K562 (cell line): Measurements from ENCODE around the gene PSMD8. TPM values are rescaled to one million over a fixed set of nuclear protein-coding genes. Genes with fewer than 3 reads are reported as not detected.

ENCODE experiments used
- ATF1 ChIP-seq, 2 experiments: fragments of 450-650 bp in 1 of 2; IDR thresholded peaks; 2 replicates each; pipeline ENCODE4 v1.6.1; 2016; ENCODE audit warnings: missing compliant biosample characterization in 1 of 2, missing genetic modification characterization in 1 of 2
- ETS2 ChIP-seq: IDR thresholded peaks from 2 replicates; pipeline ENCODE4 v1.6.1; 2016; ENCODE audit warnings: borderline replicate concordance, missing genetic modification characterization, mild to moderate bottlenecking, moderate library complexity, missing compliant biosample characterization; ENCODE audit not compliant: poor library complexity, severe bottlenecking
- FOXK2 ChIP-seq, 2 experiments: fragments of 450-650 bp; IDR thresholded peaks in 1 of 2; conservative IDR thresholded peaks in 1 of 2; 2 replicates each; pipeline ENCODE4 v1.6.1; 2016; ENCODE audit warnings: low read depth in 2 of 2, mild to moderate bottlenecking in 1 of 2
- PHF21A ChIP-seq: fragments of 450-650 bp; IDR thresholded peaks from 2 replicates; pipeline ENCODE4 v1.6.1; 2017; ENCODE audit warnings: low read depth, borderline replicate concordance
- PHF8 ChIP-seq: fragments of 200-600 bp; sonication (generic); IDR thresholded peaks from 2 replicates; pipeline ENCODE4 v1.6.1; 2012; ENCODE audit warnings: mixed run types, mild to moderate bottlenecking, inconsistent platforms, low read length, moderate library complexity, borderline replicate concordance
- RAD21 ChIP-seq, 2 experiments: fragments of 250-450 bp in 1 of 2; fragments of 450-650 bp in 1 of 2; sonication (Bioruptor Pico) in 1 of 2; formaldehyde crosslinking in 1 of 2; IDR thresholded peaks in 1 of 2; conservative IDR thresholded peaks in 1 of 2; 2 replicates each; pipeline versions ENCODE4 v1.4.0 to v1.8.0; 2020 to 2022; ENCODE audit warnings: mild to moderate bottlenecking in 2 of 2, moderate library complexity in 1 of 2
- RCOR1 ChIP-seq, 2 experiments: IDR thresholded peaks; 2 replicates each; pipeline ENCODE4 v1.6.1; 2012; ENCODE audit warnings: low read depth in 2 of 2, low read length in 2 of 2, borderline replicate concordance in 1 of 2, improper control_type of control experiment in 1 of 2
- TEAD4 ChIP-seq, 2 experiments: sonication (generic) in 1 of 2; formaldehyde crosslinking in 1 of 2; IDR thresholded peaks; 2 replicates each; pipeline versions ENCODE4 v1.6.1 to v1.8.0; 2012 to 2022; ENCODE audit warnings: borderline replicate concordance in 1 of 2, inconsistent platforms in 1 of 2, low read length in 1 of 2, mild to moderate bottlenecking in 1 of 2, missing genetic modification reagents in 1 of 2
- ZBTB12 ChIP-seq: fragments of 250-450 bp; sonication (Bioruptor Pico); IDR thresholded peaks from 2 replicates; pipeline ENCODE4 v1.4.0; 2020
- ZFX ChIP-seq: sonication (generic); formaldehyde crosslinking; IDR thresholded peaks from 2 replicates; pipeline ENCODE4 v1.8.0; 2022; ENCODE audit warnings: mild to moderate bottlenecking, missing genetic modification reagents, moderate library complexity
- ZNF780A ChIP-seq: fragments of 250-450 bp; sonication (Bioruptor Pico); IDR thresholded peaks from 2 replicates; pipeline ENCODE4 v1.5.0; 2021; ENCODE audit warnings: mild to moderate bottlenecking
- polyA plus RNA-seq, 8 experiments: library from polyadenylated mRNA; depleted of rRNA in 4 of 8; stranded (reverse) in 5 of 8; unstranded in 3 of 8; fragments of >200 nt; fragmentation: Nextera tagmentation in 2 of 8; fragmentation: Illumina TruSeq in 1 of 8; extraction: Ambion mirVana in 2 of 8; extraction: Trizol in 1 of 8; gene quantifications; 2 replicates each; pipeline versions ENCODE4 v1.2.1 to v1.2.3, GENCODE V29; 2011 to 2014; ENCODE audit warnings: inconsistent platforms in 1 of 8, missing spikeins in 1 of 8
- total RNA-seq, 7 experiments: library from RNA; depleted of rRNA in 6 of 7; stranded (reverse); fragments of >200 nt in 6 of 7; fragmentation: Illumina TruSeq in 2 of 7; extraction: Trizol in 2 of 7; gene quantifications; 2 replicates each; pipeline versions ENCODE4 v1.2.1 to v1.2.3, GENCODE V29; 2011 to 2021; ENCODE audit warnings: low replicate concordance in 1 of 7
- TF ChIP-seq, protein P1 (sequence below): fragments of 450-650 bp; IDR thresholded peaks from 2 replicates; pipeline ENCODE4 v1.6.1; 2016; ENCODE audit warnings: low read depth
- TF ChIP-seq, protein P2 (sequence below): fragments of 450-650 bp; IDR thresholded peaks from 2 replicates; pipeline ENCODE4 v1.6.1; 2018; ENCODE audit warnings: mild to moderate bottlenecking, low read depth; ENCODE audit not compliant: partially characterized antibody

Gene PSMD8
- total and polyA plus RNA-seq, 9 of the 15 experiments (the other 6 are each of a cell fraction or from before 2014, with no cell fraction given) = 130 to 583 (median 315) TPM

- TF ChIP-seq, protein P1, sequence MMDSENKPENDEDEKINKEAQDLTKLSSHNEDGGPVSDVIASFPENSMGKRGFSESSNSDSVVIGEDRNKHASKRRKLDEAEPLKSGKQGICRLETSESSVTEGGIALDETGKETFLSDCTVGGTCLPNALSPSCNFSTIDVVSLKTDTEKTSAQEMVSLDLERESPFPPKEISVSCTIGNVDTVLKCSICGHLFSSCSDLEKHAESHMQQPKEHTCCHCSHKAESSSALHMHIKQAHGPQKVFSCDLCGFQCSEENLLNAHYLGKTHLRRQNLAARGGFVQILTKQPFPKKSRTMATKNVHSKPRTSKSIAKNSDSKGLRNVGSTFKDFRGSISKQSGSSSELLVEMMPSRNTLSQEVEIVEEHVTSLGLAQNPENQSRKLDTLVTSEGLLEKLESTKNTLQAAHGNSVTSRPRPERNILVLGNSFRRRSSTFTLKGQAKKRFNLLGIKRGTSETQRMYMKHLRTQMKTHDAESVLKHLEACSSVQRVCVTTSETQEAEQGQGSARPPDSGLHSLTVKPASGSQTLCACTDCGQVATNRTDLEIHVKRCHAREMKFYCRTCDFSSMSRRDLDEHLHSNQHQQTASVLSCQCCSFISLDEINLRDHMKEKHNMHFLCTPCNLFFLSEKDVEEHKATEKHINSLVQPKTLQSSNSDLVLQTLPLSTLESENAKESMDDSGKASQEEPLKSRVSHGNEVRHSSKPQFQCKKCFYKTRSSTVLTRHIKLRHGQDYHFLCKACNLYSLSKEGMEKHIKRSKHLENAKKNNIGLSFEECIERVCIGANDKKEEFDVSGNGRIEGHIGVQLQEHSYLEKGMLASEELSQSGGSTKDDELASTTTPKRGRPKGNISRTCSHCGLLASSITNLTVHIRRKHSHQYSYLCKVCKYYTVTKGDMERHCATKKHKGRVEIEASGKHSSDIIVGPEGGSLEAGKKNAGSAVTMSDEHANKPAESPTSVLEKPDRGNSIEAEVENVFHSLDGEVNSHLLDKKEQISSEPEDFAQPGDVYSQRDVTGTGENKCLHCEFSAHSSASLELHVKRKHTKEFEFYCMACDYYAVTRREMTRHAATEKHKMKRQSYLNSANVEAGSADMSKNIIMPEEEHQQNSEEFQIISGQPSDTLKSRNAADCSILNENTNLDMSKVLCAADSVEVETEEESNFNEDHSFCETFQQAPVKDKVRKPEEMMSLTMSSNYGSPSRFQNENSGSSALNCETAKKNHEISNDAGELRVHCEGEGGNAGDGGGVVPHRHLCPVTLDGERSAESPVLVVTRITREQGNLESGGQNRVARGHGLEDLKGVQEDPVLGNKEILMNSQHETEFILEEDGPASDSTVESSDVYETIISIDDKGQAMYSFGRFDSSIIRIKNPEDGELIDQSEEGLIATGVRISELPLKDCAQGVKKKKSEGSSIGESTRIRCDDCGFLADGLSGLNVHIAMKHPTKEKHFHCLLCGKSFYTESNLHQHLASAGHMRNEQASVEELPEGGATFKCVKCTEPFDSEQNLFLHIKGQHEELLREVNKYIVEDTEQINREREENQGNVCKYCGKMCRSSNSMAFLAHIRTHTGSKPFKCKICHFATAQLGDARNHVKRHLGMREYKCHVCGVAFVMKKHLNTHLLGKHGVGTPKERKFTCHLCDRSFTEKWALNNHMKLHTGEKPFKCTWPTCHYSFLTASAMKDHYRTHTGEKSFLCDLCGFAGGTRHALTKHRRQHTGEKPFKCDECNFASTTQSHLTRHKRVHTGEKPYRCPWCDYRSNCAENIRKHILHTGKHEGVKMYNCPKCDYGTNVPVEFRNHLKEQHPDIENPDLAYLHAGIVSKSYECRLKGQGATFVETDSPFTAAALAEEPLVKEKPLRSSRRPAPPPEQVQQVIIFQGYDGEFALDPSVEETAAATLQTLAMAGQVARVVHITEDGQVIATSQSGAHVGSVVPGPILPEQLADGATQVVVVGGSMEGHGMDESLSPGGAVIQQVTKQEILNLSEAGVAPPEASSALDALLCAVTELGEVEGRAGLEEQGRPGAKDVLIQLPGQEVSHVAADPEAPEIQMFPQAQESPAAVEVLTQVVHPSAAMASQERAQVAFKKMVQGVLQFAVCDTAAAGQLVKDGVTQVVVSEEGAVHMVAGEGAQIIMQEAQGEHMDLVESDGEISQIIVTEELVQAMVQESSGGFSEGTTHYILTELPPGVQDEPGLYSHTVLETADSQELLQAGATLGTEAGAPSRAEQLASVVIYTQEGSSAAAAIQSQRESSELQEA = no peak
- TF ChIP-seq, protein P2, sequence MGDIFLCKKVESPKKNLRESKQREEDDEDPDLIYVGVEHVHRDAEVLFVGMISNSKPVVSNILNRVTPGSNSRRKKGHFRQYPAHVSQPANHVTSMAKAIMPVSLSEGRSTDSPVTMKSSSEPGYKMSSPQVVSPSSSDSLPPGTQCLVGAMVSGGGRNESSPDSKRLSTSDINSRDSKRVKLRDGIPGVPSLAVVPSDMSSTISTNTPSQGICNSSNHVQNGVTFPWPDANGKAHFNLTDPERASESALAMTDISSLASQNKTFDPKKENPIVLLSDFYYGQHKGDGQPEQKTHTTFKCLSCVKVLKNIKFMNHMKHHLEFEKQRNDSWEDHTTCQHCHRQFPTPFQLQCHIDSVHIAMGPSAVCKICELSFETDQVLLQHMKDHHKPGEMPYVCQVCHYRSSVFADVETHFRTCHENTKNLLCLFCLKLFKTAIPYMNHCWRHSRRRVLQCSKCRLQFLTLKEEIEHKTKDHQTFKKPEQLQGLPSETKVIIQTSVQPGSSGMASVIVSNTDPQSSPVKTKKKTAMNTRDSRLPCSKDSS = no peak
- TF ChIP-seq RCOR1 (IDR thresholded peaks at IDR 0.05; ENCODE audit: borderline replicate concordance in 1 of 2, low read depth in 2 of 2, low read length in 2 of 2) (peak in 1 of 2 experiments; percentile 22; a peak in 1 of 4 replicates), ATF1 (CRISPR knock-in tag; IDR thresholded peaks at IDR 0.05) (peak; percentile 49; the same call in 1 of the 2 replicates), ATF1 (tag; IDR thresholded peaks at IDR 0.05) (peak; percentile 97), ZBTB12 (CRISPR knock-in tag) (0 out of 2 replicates have a peak, but pooled peaks have one; percentile 25), ZFX (CRISPR knock-in tag) (0 out of 2 replicates have a peak, but pooled peaks have one; percentile 33), TEAD4 (IDR thresholded peaks at IDR 0.05; ENCODE audit: low read length) (0 out of 2 replicates have a peak, but pooled peaks have one; percentile 6), TEAD4 (CRISPR knock-in tag; IDR thresholded peaks at IDR 0.05; ENCODE audit: borderline replicate concordance) (no peak), PHF21A (no peak), RAD21 (CRISPR knock-in tag; conservative IDR thresholded peaks at IDR 0.05 in 1 of 2, IDR thresholded peaks at IDR 0.05 in 1 of 2) (0 out of 4 replicates have a peak, but pooled peaks of 1 of the 2 experiments have one; percentile 3), ETS2 (no peak), ZNF780A (0 out of 2 replicates have a peak, but pooled peaks have one; percentile 28), PHF8 (peak; percentile 26; the same call in 1 of the 2 replicates), FOXK2 (conservative IDR thresholded peaks at IDR 0.05 in 1 of 2, IDR thresholded peaks at IDR 0.05 in 1 of 2; ENCODE audit: low read depth in 2 of 2) (peak; percentile 23 to 44; a peak in 2 of 4 replicates)
Measured at GRCh38 chr19:38417544-38418506, 43.5 kb downstream of the PSMD8 start (continued).
